ENCODE measurements around the gene MYL2.

DNA sequence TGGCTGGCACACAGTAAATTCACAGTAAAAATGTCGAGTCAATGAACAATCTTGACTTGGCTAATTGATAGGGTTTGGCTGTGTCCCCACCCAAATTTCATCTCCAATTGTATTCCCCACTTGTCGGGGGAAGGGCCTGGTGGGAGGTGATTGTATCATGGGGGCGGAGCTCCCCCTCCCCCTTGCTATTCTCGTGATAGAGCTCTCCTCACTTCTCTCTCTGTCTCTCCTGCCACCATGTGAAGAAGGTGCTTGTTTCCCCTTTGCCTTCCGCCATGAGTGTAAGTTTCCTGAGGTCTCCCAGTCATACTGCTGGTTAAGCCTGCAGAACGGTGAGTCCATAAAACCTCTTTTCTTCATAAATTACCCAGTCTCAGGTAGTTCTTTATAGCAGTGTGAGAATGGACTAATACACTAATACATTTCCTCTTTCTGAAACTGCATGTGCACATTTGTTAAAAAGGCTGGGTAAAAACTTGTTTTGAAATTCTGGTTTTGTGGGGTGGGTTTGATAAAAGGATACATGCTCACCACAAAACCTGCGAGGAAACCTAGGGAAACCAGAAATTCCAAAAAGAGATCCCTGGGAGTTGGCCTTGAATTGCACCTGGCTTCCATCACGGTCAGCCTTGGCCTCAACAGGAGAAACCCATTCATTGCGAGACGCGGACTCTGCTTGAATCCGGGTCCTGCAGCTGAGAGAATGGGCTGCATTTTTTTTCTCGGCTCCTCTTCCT lies 16.2 kb upstream of the MYL2 start:
- TF ChIP-seq, protein P1, sequence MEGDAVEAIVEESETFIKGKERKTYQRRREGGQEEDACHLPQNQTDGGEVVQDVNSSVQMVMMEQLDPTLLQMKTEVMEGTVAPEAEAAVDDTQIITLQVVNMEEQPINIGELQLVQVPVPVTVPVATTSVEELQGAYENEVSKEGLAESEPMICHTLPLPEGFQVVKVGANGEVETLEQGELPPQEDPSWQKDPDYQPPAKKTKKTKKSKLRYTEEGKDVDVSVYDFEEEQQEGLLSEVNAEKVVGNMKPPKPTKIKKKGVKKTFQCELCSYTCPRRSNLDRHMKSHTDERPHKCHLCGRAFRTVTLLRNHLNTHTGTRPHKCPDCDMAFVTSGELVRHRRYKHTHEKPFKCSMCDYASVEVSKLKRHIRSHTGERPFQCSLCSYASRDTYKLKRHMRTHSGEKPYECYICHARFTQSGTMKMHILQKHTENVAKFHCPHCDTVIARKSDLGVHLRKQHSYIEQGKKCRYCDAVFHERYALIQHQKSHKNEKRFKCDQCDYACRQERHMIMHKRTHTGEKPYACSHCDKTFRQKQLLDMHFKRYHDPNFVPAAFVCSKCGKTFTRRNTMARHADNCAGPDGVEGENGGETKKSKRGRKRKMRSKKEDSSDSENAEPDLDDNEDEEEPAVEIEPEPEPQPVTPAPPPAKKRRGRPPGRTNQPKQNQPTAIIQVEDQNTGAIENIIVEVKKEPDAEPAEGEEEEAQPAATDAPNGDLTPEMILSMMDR (IDR thresholded peaks at IDR 0.05): no peak
- TF ChIP-seq POLR2A (IDR thresholded peaks at IDR 0.05): no peak

All from lower leg skin (tissue), 3 donors.